ENCODE data around the gene BRSK2. TPM values are rescaled to one million over a fixed set of nuclear protein-coding genes. Genes with fewer than 3 reads are reported as not detected.
"Not testable (repeated sequence)": the region's sequence is repeated elsewhere in the genome, so short reads cannot be mapped to it uniquely, and the experiment has no call there.

BRSK2 gene
- polyA plus RNA-seq, 4 donors: 0.27 to 7.9 (median 3.3) TPM; not detected in 1

- H3K4me3 ChIP-seq (ENCODE audit: low read depth in 1 of 3, low read length in 3 of 3); H3K4me1 ChIP-seq (ENCODE audit: control insufficient read depth in 3 of 3, insufficient read depth in 2 of 3, low read depth in 1 of 3, low read length in 2 of 3); FAIRE-seq; H3K9me3 ChIP-seq (ENCODE audit: control insufficient read depth in 2 of 2, insufficient read depth in 1 of 2, low read depth in 1 of 2, low read length in 1 of 2); H3K27me3 ChIP-seq (ENCODE audit: control insufficient read depth in 3 of 3, insufficient read depth in 3 of 3, low read length in 3 of 3); H3K36me3 ChIP-seq (ENCODE audit: control insufficient read depth in 3 of 3, insufficient read depth in 2 of 3, low read depth in 1 of 3, low read length in 3 of 3); H3K27ac ChIP-seq (ENCODE audit: low read depth in 1 of 3, low read length in 2 of 3); DNase-seq: not testable (repeated sequence)
- 88 to 95% (median 90%) methylated on average over 15 to 23 of the region's 29 CpGs for WGBS, 3 donors
Measured at GRCh38 chr11:1409852-1410125, 20.1 kb downstream of the BRSK2 start.

- FAIRE-seq (no peak), DNase-seq (no peak)
- H3K27me3 ChIP-seq (ENCODE audit: control insufficient read depth in 3 of 3, insufficient read depth in 3 of 3, low read length in 3 of 3): peaks cover 0 to 3% (median 0%) of the 10 kb centered on the region in 3 donors
- WGBS, 3 donors: 68 to 76% (median 76%) methylated on average over 34 to 35 of the region's 35 CpGs
- H3K36me3 ChIP-seq (ENCODE audit: control insufficient read depth in 3 of 3, insufficient read depth in 2 of 3, low read depth in 1 of 3, low read length in 3 of 3): no peaks in the 10 kb centered on the region
- H3K4me3 ChIP-seq (ENCODE audit: low read depth in 1 of 3, low read length in 3 of 3): no peak overlapping the region
- peak overlapping the region in 1 of 3 donors; percentile 22 for H3K27ac ChIP-seq (ENCODE audit: low read depth in 1 of 3, low read length in 2 of 3)
- H3K9me3 ChIP-seq (ENCODE audit: control insufficient read depth in 2 of 2, insufficient read depth in 1 of 2, low read depth in 1 of 2, low read length in 1 of 2): peaks cover 0 to 4% of the 10 kb centered on the region in 2 donors
- H3K4me1 ChIP-seq (ENCODE audit: control insufficient read depth in 3 of 3, insufficient read depth in 2 of 3, low read depth in 1 of 3, low read length in 2 of 3): no peaks in the 10 kb centered on the region
Measured at GRCh38 chr11:1410366-1411291, 20.9 kb downstream of the BRSK2 start.

- DNase-seq: no peak
- Histone ChIP-seq H3K9me3 (ENCODE audit: control insufficient read depth in 2 of 2, insufficient read depth in 1 of 2, low read depth in 1 of 2, low read length in 1 of 2) (peaks cover 2 to 11% of the 10 kb centered on the region in 2 donors), H3K4me1 (ENCODE audit: control insufficient read depth in 3 of 3, insufficient read depth in 2 of 3, low read depth in 1 of 3, low read length in 2 of 3) (no peaks in the 10 kb centered on the region), H3K27ac (ENCODE audit: low read depth in 1 of 3, low read length in 2 of 3) (peak overlapping the region in 1 of 3 donors; percentile 22), H3K36me3 (ENCODE audit: control insufficient read depth in 3 of 3, insufficient read depth in 2 of 3, low read depth in 1 of 3, low read length in 3 of 3) (no peaks in the 10 kb centered on the region), H3K27me3 (ENCODE audit: control insufficient read depth in 3 of 3, insufficient read depth in 3 of 3, low read length in 3 of 3) (peaks cover 0 to 3% (median 0%) of the 10 kb centered on the region in 3 donors), H3K4me3 (ENCODE audit: low read depth in 1 of 3, low read length in 3 of 3) (no peak overlapping the region)
- FAIRE-seq: no peak
- WGBS, 3 donors: 4 to 56% (median 26%) methylated on average over 7 to 13 of the region's 13 CpGs
Measured at GRCh38 chr11:1411301-1411700, 21.6 kb downstream of the BRSK2 start.

DNA sequence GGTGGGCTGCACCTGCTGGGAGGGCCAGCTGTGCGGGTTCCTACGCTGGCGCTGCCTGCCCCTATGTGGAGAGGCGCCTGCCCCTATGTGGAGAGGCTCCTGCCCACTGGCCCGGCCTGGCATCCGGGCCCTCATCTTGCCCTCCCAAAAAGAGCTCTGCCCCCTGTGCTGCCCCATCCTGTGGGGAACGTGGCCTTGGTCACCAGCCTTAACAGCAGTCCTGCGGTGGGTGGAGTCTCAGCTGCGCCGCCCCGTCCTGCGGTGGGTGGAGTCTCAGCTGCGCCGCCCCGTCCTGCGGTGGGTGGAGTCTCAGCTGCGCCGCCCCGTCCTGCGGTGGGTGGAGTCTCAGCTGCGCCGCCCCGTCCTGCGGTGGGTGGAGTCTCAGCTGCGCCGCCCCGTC, 22.0 kb downstream of the BRSK2 start:
- H3K36me3 ChIP-seq (ENCODE audit: control insufficient read depth in 3 of 3, insufficient read depth in 2 of 3, low read depth in 1 of 3, low read length in 3 of 3); H3K27me3 ChIP-seq (ENCODE audit: control insufficient read depth in 3 of 3, insufficient read depth in 3 of 3, low read length in 3 of 3); H3K4me1 ChIP-seq (ENCODE audit: control insufficient read depth in 3 of 3, insufficient read depth in 2 of 3, low read depth in 1 of 3, low read length in 2 of 3); H3K4me3 ChIP-seq (ENCODE audit: low read depth in 1 of 3, low read length in 3 of 3); H3K27ac ChIP-seq (ENCODE audit: low read depth in 1 of 3, low read length in 2 of 3); FAIRE-seq; DNase-seq: not testable (repeated sequence)
- WGBS, 3 donors: 62 to 91% (median 79%) methylated on average over 6 to 16 of the region's 27 CpGs
- peaks cover 3 to 15% of the 10 kb centered on the region in 2 donors for H3K9me3 ChIP-seq (ENCODE audit: control insufficient read depth in 2 of 2, insufficient read depth in 1 of 2, low read depth in 1 of 2, low read length in 1 of 2)

DNA sequence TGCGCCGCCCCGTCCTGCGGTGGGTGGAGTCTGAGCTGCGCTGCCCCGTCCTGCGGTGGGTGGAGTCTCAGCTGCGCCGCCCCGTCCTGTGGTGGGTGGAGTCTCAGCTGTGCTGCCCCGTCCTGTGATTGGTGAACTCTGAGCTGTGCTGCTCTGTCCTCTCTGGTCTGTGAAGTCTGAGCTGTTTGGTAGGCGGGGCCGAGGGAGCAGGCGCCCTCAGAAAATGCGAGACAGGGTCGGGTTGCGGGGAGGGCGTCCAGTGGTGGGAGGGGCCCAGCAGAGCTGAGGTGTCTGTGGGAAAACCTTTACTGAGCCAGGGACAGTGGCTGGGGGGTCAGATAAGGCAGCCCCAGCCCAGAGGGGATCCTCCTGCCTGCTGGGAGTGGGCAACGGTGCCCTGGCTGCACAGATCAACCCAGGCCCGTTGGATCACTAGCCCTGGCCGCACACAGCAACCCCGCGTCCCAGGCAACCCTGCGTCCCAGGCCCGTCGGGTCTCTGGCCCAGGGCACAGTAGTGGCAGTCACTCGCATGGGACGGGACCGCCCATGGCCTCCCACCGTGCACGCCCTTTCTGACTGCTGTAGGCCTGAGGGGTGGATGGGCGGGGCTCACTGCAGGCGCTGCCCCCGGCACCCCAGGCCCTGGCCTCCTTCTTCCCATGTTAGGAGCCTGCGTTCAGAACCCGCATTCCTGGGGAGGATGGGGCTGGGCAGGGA, 22.8 kb downstream of the BRSK2 start:
- Histone ChIP-seq H3K27me3 (ENCODE audit: control insufficient read depth in 3 of 3, insufficient read depth in 3 of 3, low read length in 3 of 3) (peaks cover 0 to 3% (median 0%) of the 10 kb centered on the region in 3 donors), H3K4me1 (ENCODE audit: control insufficient read depth in 3 of 3, insufficient read depth in 2 of 3, low read depth in 1 of 3, low read length in 2 of 3) (no peaks in the 10 kb centered on the region), H3K27ac (ENCODE audit: low read depth in 1 of 3, low read length in 2 of 3) (no peak overlapping the region), H3K36me3 (ENCODE audit: control insufficient read depth in 3 of 3, insufficient read depth in 2 of 3, low read depth in 1 of 3, low read length in 3 of 3) (no peaks in the 10 kb centered on the region), H3K4me3 (ENCODE audit: low read depth in 1 of 3, low read length in 3 of 3) (no peak overlapping the region), H3K9me3 (ENCODE audit: control insufficient read depth in 2 of 2, insufficient read depth in 1 of 2, low read depth in 1 of 2, low read length in 1 of 2) (peaks cover 3 to 22% of the 10 kb centered on the region in 2 donors)
- no peak for FAIRE-seq
- WGBS, 3 donors: 76 to 91% (median 78%) methylated on average over 21 to 36 of the region's 36 CpGs
- DNase-seq: no peak

DNA sequence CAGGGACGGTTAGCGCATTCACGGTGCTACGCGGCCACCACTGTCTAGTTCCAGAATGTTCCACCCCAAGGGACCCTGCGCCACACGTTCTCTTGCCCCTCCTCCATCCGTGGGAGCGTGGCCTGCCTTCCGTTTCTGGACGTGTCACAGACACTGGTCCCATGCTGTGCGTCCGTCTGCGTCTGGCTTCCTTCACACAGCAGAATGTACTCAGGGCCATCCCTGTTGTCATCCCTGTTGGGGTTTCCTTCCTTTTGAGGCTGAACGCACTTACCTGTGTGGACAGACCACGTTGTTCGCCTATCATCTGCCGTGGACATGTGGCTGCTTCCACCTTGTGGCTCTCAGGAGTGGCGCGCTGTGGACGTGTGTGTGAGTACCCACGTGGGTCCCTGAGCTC, 24.9 kb downstream of the BRSK2 start:
- Histone ChIP-seq H3K27ac (ENCODE audit: low read depth in 1 of 3, low read length in 2 of 3) (no peak overlapping the region), H3K36me3 (ENCODE audit: control insufficient read depth in 3 of 3, insufficient read depth in 2 of 3, low read depth in 1 of 3, low read length in 3 of 3) (no peaks in the 10 kb centered on the region), H3K4me3 (ENCODE audit: low read depth in 1 of 3, low read length in 3 of 3) (no peak overlapping the region), H3K9me3 (ENCODE audit: control insufficient read depth in 2 of 2, insufficient read depth in 1 of 2, low read depth in 1 of 2, low read length in 1 of 2) (peaks cover 4 to 42% of the 10 kb centered on the region in 2 donors), H3K27me3 (ENCODE audit: control insufficient read depth in 3 of 3, insufficient read depth in 3 of 3, low read length in 3 of 3) (peaks cover 0 to 3% (median 0%) of the 10 kb centered on the region in 3 donors), H3K4me1 (ENCODE audit: control insufficient read depth in 3 of 3, insufficient read depth in 2 of 3, low read depth in 1 of 3, low read length in 2 of 3) (no peaks in the 10 kb centered on the region)
- 87 to 93% (median 91%) methylated on average over 22 of the region's 22 CpGs for WGBS, 3 donors
- FAIRE-seq (no peak), DNase-seq (no peak)

GRCh38 chr11:1415631-1416030, 25.9 kb downstream of the BRSK2 start:
- Histone ChIP-seq H3K4me3 (ENCODE audit: low read depth in 1 of 3, low read length in 3 of 3) (no peak overlapping the region), H3K27ac (ENCODE audit: low read depth in 1 of 3, low read length in 2 of 3) (no peak overlapping the region), H3K27me3 (ENCODE audit: control insufficient read depth in 3 of 3, insufficient read depth in 3 of 3, low read length in 3 of 3) (peaks cover 0 to 3% (median 0%) of the 10 kb centered on the region in 3 donors), H3K9me3 (ENCODE audit: control insufficient read depth in 2 of 2, insufficient read depth in 1 of 2, low read depth in 1 of 2, low read length in 1 of 2) (peaks cover 4 to 52% of the 10 kb centered on the region in 2 donors), H3K36me3 (ENCODE audit: control insufficient read depth in 3 of 3, insufficient read depth in 2 of 3, low read depth in 1 of 3, low read length in 3 of 3) (no peaks in the 10 kb centered on the region), H3K4me1 (ENCODE audit: control insufficient read depth in 3 of 3, insufficient read depth in 2 of 3, low read depth in 1 of 3, low read length in 2 of 3) (no peaks in the 10 kb centered on the region)
- FAIRE-seq (no peak), DNase-seq (no peak)
- WGBS, 3 donors: 77 to 91% (median 85%) methylated on average over 7 of the region's 7 CpGs

GRCh38 chr11:1418192-1418795, 28.6 kb downstream of the BRSK2 start:
- H3K36me3 ChIP-seq (ENCODE audit: control insufficient read depth in 3 of 3, insufficient read depth in 2 of 3, low read depth in 1 of 3, low read length in 3 of 3); H3K4me1 ChIP-seq (ENCODE audit: control insufficient read depth in 3 of 3, insufficient read depth in 2 of 3, low read depth in 1 of 3, low read length in 2 of 3); FAIRE-seq; DNase-seq; H3K4me3 ChIP-seq (ENCODE audit: low read depth in 1 of 3, low read length in 3 of 3); H3K27me3 ChIP-seq (ENCODE audit: control insufficient read depth in 3 of 3, insufficient read depth in 3 of 3, low read length in 3 of 3); H3K27ac ChIP-seq (ENCODE audit: low read depth in 1 of 3, low read length in 2 of 3): not testable (repeated sequence)
- WGBS, 3 donors: 98 to 100% (median 100%) methylated on average over 1 of the region's 1 CpG
- peaks cover 4 to 56% of the 10 kb centered on the region in 2 donors for H3K9me3 ChIP-seq (ENCODE audit: control insufficient read depth in 2 of 2, insufficient read depth in 1 of 2, low read depth in 1 of 2, low read length in 1 of 2)

Data from small intestine (tissue), 7 donors.